HG03575 (cell line): ENCODE results near the gene LEF1.

Experiments
- ATAC-seq: cut with Tn5 transposase; IDR thresholded peaks from one replicate; pipeline ENCODE4 v1.9.1; 2021; ENCODE audit not compliant: unreplicated experiment, insufficient number of reproducible peaks, low FRiP score; ENCODE audit errors: extremely low read depth

The LEF1 gene

GRCh38 chr4:108168671-108169523 lies at the start of gene LEF1:
TSS of gene LEF1 (minus strand) at chr4:108168932. CDS start at chr4:108167767, 1,165 bp downstream.
- no peak for ATAC-seq

- no peak for ATAC-seq
These were observed 47.8 kb upstream of the LEF1 start for GRCh38 chr4:108216510-108216909.

GRCh38 chr4:108215055-108215454 lies 46.3 kb upstream of the LEF1 start:
- ATAC-seq = no peak

GRCh38 chr4:108213723-108214122 lies 45.0 kb upstream of the LEF1 start:
- no peak for ATAC-seq

GRCh38 chr4:108213308-108213707 lies 44.6 kb upstream of the LEF1 start:
- ATAC-seq = no peak

GRCh38 chr4:108210989-108211835 lies 42.5 kb upstream of the LEF1 start:
- no peak for ATAC-seq

GRCh38 chr4:108209489-108209888 lies 40.8 kb upstream of the LEF1 start:
- ATAC-seq = no peak

GRCh38 chr4:108205859-108206258 lies 37.1 kb upstream of the LEF1 start:
- ATAC-seq = no peak

GRCh38 chr4:108204518-108204917 lies 35.8 kb upstream of the LEF1 start:
- ATAC-seq = no peak

GRCh38 chr4:108203377-108203776 lies 34.6 kb upstream of the LEF1 start:
- ATAC-seq = no peak

- no peak for ATAC-seq
These were observed 33.0 kb upstream of the LEF1 start for GRCh38 chr4:108201774-108202173.

- no peak for ATAC-seq
These were observed 31.1 kb upstream of the LEF1 start for GRCh38 chr4:108199881-108200280.

GRCh38 chr4:108193886-108194672 lies 25.3 kb upstream of the LEF1 start:
- ATAC-seq = no peak

- ATAC-seq = no peak
These were observed 24.2 kb upstream of the LEF1 start for GRCh38 chr4:108192935-108193334.

GRCh38 chr4:108192056-108192455 lies 23.3 kb upstream of the LEF1 start:
- no peak for ATAC-seq

GRCh38 chr4:108191269-108191914 lies 22.7 kb upstream of the LEF1 start:
- ATAC-seq = no peak

GRCh38 chr4:108188770-108189169 lies 20.0 kb upstream of the LEF1 start:
- no peak for ATAC-seq

- no peak for ATAC-seq
These were observed 16.5 kb upstream of the LEF1 start for GRCh38 chr4:108185252-108185651.
